ENCODE measurements around the gene MZB1. TPM values are rescaled to one million over a fixed set of nuclear protein-coding genes. Genes with fewer than 3 reads are reported as not detected.
"Not testable (repeated sequence)": the region's sequence is repeated elsewhere in the genome, so short reads cannot be mapped to it uniquely, and the experiment has no call there.

MZB1 gene
- total RNA-seq, 2 experiments from 2014 or later = 2.0 to 2.8 TPM

GRCh38 chr5:139363937-139364336, 25.8 kb downstream of the MZB1 start:
- H3K4me1 Mint-ChIP-seq (ENCODE audit: low read depth) = peaks cover 15% of the 10 kb centered on the region
- peaks cover 23% of the 10 kb centered on the region for H3K36me3 Mint-ChIP-seq (ENCODE audit: low read depth)
- no peaks in the 10 kb centered on the region for H3K9me3 Mint-ChIP-seq
- peak overlapping the region; percentile 9 for H3K27ac Mint-ChIP-seq
- no peaks in the 10 kb centered on the region for H3K27me3 Mint-ChIP-seq (ENCODE audit: low read depth)
- no peak for DNase-seq
- intact Hi-C loops (cut with micrococcal nuclease) = no loop called here
- H3K4me3 Mint-ChIP-seq = no peak overlapping the region
- CTCF ChIA-PET = interaction anchor here (0.9 kb wide), 1 partner anchor 270 kb away, joined by 3 read pairs; no protein-coding TSS in a partner anchor

GRCh38 chr5:139361835-139362429, 27.8 kb downstream of the MZB1 start:
- CTCF ChIA-PET = no interaction called here
- Mint-ChIP-seq H3K36me3 (ENCODE audit: low read depth) (peaks cover 20% of the 10 kb centered on the region), H3K4me3 (no peak overlapping the region), H3K9me3 (no peaks in the 10 kb centered on the region), H3K4me1 (ENCODE audit: low read depth) (peaks cover 24% of the 10 kb centered on the region), H3K27me3 (ENCODE audit: low read depth) (no peaks in the 10 kb centered on the region), H3K27ac (no peak overlapping the region)
- no peak for DNase-seq
- intact Hi-C loops (cut with micrococcal nuclease) = no loop called here

GRCh38 chr5:139360384-139360783, 29.3 kb downstream of the MZB1 start:
- peaks cover 14% of the 10 kb centered on the region for H3K36me3 Mint-ChIP-seq (ENCODE audit: low read depth)
- intact Hi-C loops (cut with micrococcal nuclease) = no loop called here

DNA sequence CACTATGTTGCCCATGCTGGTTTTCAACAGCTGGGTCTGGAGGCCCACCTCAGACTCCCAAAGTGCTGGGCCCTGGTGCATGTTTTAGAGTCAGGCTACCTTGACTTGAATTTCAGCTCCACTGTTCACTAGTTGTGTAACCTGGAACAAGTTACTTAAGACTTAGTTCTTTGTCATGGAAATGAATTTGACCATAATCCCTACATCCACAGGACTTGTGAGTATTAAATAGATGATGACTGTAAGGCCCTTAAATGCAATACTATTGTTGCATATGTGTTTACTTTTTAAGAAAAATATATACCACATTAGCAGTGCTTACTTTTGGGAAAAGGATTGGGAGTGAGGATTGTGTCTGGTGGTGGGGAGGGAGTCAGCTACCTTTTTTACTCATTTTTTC, 31.6 kb downstream of the MZB1 start:
- no peak for DNase-seq
- peaks cover 7% of the 10 kb centered on the region for H3K36me3 Mint-ChIP-seq (ENCODE audit: low read depth)
- intact Hi-C loops (cut with micrococcal nuclease) = no loop called here
- H3K27me3 Mint-ChIP-seq (ENCODE audit: low read depth) = no peaks in the 10 kb centered on the region
- no peak overlapping the region for H3K27ac Mint-ChIP-seq
- no peak overlapping the region for H3K4me3 Mint-ChIP-seq
- no peaks in the 10 kb centered on the region for H3K9me3 Mint-ChIP-seq
- peaks cover 23% of the 10 kb centered on the region for H3K4me1 Mint-ChIP-seq (ENCODE audit: low read depth)
- CTCF ChIA-PET = interaction anchor here (0.6 to 1.8 kb wide), 2 partner anchors 11 to 146 kb away, joined by 4 to 11 read pairs; no protein-coding TSS in a partner anchor

More at GRCh38 chr5:139360384-139360783, 29.3 kb downstream of the MZB1 start:
- no peaks in the 10 kb centered on the region for H3K9me3 Mint-ChIP-seq
- CTCF ChIA-PET = no interaction called here
- H3K27ac Mint-ChIP-seq = no peak overlapping the region
- H3K4me1 Mint-ChIP-seq (ENCODE audit: low read depth) = peaks cover 24% of the 10 kb centered on the region
- no peak for DNase-seq
- H3K27me3 Mint-ChIP-seq (ENCODE audit: low read depth) = no peaks in the 10 kb centered on the region
- H3K4me3 Mint-ChIP-seq = no peak overlapping the region

DNA sequence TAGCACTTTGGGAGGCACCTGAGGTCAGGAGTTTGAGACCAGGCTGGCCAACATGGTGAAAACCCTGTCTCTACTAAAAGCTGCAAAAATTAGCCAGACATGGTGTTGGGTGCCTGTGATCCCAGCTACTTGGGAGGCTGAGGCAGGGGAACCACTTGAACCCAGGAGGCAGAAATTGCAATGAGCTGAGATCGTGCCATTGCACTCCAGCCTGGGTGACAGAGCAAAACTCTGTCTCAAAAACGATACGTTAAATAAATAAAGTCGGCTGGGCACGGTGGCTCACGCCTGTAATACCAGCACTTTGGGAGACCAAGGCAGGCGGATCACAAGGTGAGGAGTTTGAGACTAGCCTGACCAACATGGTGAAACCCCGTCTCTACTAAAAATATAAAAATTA, 33.8 kb downstream of the MZB1 start:
- peaks cover 27% of the 10 kb centered on the region for H3K4me1 Mint-ChIP-seq (ENCODE audit: low read depth)
- intact Hi-C loops (cut with micrococcal nuclease); H3K27me3 Mint-ChIP-seq (ENCODE audit: low read depth); H3K9me3 Mint-ChIP-seq; H3K4me3 Mint-ChIP-seq; H3K36me3 Mint-ChIP-seq (ENCODE audit: low read depth); H3K27ac Mint-ChIP-seq; DNase-seq: not testable (repeated sequence)
- CTCF ChIA-PET = interaction anchor here (0.7 to 1.2 kb wide), 2 partner anchors 9 to 525 kb away, joined by 3 to 4 read pairs; no protein-coding TSS in a partner anchor

DNA sequence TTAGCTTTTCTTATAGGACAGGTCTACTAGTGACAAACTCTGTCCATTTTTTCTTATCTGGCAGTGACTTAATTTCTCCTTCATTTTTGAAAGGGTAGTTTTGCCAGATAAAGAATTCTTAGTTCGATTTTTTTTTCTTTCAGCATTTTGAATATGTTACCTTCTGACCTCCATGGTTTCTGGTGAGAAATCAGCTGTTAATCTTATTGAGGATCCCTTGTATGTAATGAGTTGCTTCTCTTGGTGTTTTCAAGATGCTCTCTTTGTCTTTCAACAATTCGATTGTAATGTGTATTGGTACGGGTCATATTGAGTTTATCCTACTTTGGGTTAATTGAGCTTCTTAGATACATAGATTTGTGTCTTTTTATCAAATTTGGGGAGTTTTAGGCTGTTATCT, 35.5 kb downstream of the MZB1 start:
- CTCF ChIA-PET = interaction anchor here (1.2 kb wide), 1 partner anchor 163 kb away, joined by 5 read pairs; no protein-coding TSS in a partner anchor
- Mint-ChIP-seq H3K27ac (no peak overlapping the region), H3K36me3 (ENCODE audit: low read depth) (peaks cover 8% of the 10 kb centered on the region)

DNA sequence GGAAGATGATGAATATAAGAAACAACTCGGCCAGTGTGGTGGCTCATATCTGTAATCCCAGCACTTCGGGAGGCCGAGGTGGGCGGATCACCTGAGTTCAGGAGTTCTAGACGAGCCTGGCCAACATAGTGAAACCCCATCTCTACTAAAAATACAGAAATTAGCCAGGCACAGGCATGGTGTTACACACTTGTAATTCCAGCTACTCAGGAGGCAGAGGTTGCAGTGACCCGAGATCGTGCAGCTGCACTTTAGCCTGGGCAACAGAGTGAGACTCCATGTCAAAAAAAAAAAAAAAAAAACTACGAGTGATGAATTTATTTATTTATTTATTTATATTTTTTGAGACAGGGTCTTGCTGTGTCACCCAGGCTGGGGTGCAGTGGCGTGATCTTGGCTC, 41.9 kb downstream of the MZB1 start:
- H3K4me3 Mint-ChIP-seq; H3K27ac Mint-ChIP-seq; DNase-seq; H3K36me3 Mint-ChIP-seq (ENCODE audit: low read depth); intact Hi-C loops (cut with micrococcal nuclease); H3K27me3 Mint-ChIP-seq (ENCODE audit: low read depth); H3K9me3 Mint-ChIP-seq: not testable (repeated sequence)
- peaks cover 52% of the 10 kb centered on the region for H3K4me1 Mint-ChIP-seq (ENCODE audit: low read depth)
- CTCF ChIA-PET = interaction anchor here (0.7 kb wide), 1 partner anchor 48 kb away, joined by 3 read pairs; no protein-coding TSS in a partner anchor

More for the DNA sequence above, 35.5 kb downstream of the MZB1 start:
- Mint-ChIP-seq H3K9me3 (no peaks in the 10 kb centered on the region), H3K4me1 (ENCODE audit: low read depth) (peaks cover 27% of the 10 kb centered on the region), H3K27me3 (ENCODE audit: low read depth) (no peaks in the 10 kb centered on the region), H3K4me3 (no peak overlapping the region)
- DNase-seq = no peak
- intact Hi-C loops (cut with micrococcal nuclease) = no loop called here

DNA sequence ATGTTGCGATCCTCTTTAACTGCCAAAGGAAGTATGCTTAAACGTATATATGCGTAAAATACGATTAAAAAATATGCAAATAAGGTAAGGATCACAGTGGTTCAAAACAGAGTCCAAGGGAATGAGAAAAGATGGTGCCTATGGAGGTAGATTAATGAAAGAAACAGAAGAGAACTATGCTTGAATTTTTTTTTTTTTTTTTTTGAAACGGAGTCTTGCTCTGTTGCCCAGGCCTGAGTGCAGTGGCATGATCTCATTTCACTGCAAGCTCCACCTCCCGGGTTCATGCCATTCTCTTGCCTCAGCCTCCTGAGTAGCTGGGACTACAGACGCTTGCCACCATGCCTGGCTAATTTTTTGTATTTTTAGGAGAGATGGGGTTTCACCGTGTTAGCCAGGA, 44.3 kb downstream of the MZB1 start:
- H3K36me3 Mint-ChIP-seq (ENCODE audit: low read depth); H3K4me3 Mint-ChIP-seq; H3K27me3 Mint-ChIP-seq (ENCODE audit: low read depth); CTCF ChIA-PET; H3K27ac Mint-ChIP-seq; intact Hi-C loops (cut with micrococcal nuclease); H3K9me3 Mint-ChIP-seq; DNase-seq: not testable (repeated sequence)
- H3K4me1 Mint-ChIP-seq (ENCODE audit: low read depth) = peaks cover 55% of the 10 kb centered on the region

DNA sequence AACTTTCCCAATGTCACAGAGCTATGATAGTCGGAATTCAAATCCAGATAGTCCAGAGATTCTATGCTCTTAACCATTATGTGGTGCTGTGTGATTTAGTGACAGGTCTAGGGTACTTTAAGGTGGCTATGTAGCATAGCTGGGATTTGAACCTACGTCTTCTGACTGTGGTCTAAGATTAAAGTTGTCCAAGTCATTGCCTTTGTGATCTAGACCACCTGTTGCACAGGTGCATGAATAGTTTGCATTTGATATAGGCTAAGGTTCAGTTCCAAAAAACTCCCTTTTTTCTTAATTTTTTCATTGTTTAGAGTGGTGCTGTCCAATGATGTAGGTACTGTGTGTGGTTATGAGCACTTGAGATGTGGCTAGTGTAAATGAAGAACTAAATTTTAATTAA, 45.5 kb downstream of the MZB1 start:
- Mint-ChIP-seq H3K27me3 (ENCODE audit: low read depth) (no peaks in the 10 kb centered on the region), H3K9me3 (no peaks in the 10 kb centered on the region), H3K27ac (no peak overlapping the region), H3K4me3 (peak overlapping the region; percentile 5), H3K4me1 (ENCODE audit: low read depth) (peaks cover 55% of the 10 kb centered on the region), H3K36me3 (ENCODE audit: low read depth) (peaks cover 7% of the 10 kb centered on the region)
- intact Hi-C loops (cut with micrococcal nuclease) = no loop called here
- CTCF ChIA-PET = interaction anchor here (0.7 to 0.9 kb wide), 2 partner anchors 72 to 733 kb away, joined by 3 read pairs; no protein-coding TSS in a partner anchor
- DNase-seq = no peak

- CTCF ChIA-PET = no interaction called here
Observed at GRCh38 chr5:139343476-139343875, 46.2 kb downstream of the MZB1 start.

GRCh38 chr5:139342423-139342723, 47.3 kb downstream of the MZB1 start:
- H3K36me3 Mint-ChIP-seq (ENCODE audit: low read depth) = peaks cover 7% of the 10 kb centered on the region
- intact Hi-C loops (cut with micrococcal nuclease) = loop anchor here (1.0 to 2.0 kb wide), 2 partner anchors 148 to 767 kb away; partner anchors contain the start of gene HSPA9

More at GRCh38 chr5:139343476-139343875, 46.2 kb downstream of the MZB1 start:
- Mint-ChIP-seq H3K4me3 (peak overlapping the region; percentile 100), H3K27ac (peak overlapping the region; percentile 99), H3K36me3 (ENCODE audit: low read depth) (peaks cover 7% of the 10 kb centered on the region), H3K4me1 (ENCODE audit: low read depth) (peaks cover 50% of the 10 kb centered on the region), H3K9me3 (no peaks in the 10 kb centered on the region), H3K27me3 (ENCODE audit: low read depth) (no peaks in the 10 kb centered on the region)
- intact Hi-C loops (cut with micrococcal nuclease) = loop anchor here (2.0 kb wide), 1 partner anchor 149 kb away; no protein-coding TSS in a partner anchor
- no peak for DNase-seq

GRCh38 chr5:139341689-139342422, 47.9 kb downstream of the MZB1 start, which contains the start of gene PAIP2:
TSS of gene PAIP2 (plus strand) at chr5:139341854. CDS start at chr5:139363785, 21,931 bp downstream.
- Mint-ChIP-seq H3K4me3 (peak within 1 kb of the TSS; percentile 100), H3K9me3 (no peaks in the 10 kb centered on the region), H3K27me3 (ENCODE audit: low read depth) (no peaks in the 10 kb centered on the region), H3K4me1 (ENCODE audit: low read depth) (peaks cover 48% of the 10 kb centered on the region), H3K36me3 (ENCODE audit: low read depth) (peaks cover 5% of the 10 kb centered on the region), H3K27ac (peak within 1 kb of the TSS; percentile 99)
- intact Hi-C loops (cut with micrococcal nuclease) = loop anchor here (1.0 to 2.0 kb wide), 8 partner anchors 49 to 767 kb away; partner anchors contain the start of genes HSPA9, MATR3, SPATA24 and UBE2D2
- DNase-seq = peak; percentile 99
- CTCF ChIA-PET = interaction anchor here (0.6 to 2.9 kb wide), 11 partner anchors 9 to 292 kb away, joined by 3 to 14 read pairs (median 4); partner anchors contain the start of gene MATR3

More at GRCh38 chr5:139342423-139342723, 47.3 kb downstream of the MZB1 start:
- Mint-ChIP-seq H3K9me3 (no peaks in the 10 kb centered on the region), H3K27ac (peak overlapping the region; percentile 99), H3K4me1 (ENCODE audit: low read depth) (peaks cover 49% of the 10 kb centered on the region), H3K4me3 (peak overlapping the region; percentile 100), H3K27me3 (ENCODE audit: low read depth) (no peaks in the 10 kb centered on the region)
- no peak for DNase-seq
- CTCF ChIA-PET = interaction anchor here (0.6 to 2.9 kb wide), 9 partner anchors 10 to 291 kb away, joined by 3 to 14 read pairs (median 4); partner anchors contain the start of gene MATR3

Measured in activated naive CD4-positive, alpha-beta T cell treated with anti-CD3 and anti-CD28 coated beads for 36 hours (primary cell).